Hepatocyte (in vitro differentiated cells): ENCODE results near the gene GSAP.
"Not testable (repeated sequence)": the region's sequence is repeated elsewhere in the genome, so short reads cannot be mapped to it uniquely, and the experiment has no call there.

ENCODE experiments used
- CTCF ChIP-seq: fragments of 200-600 bp; sonication (generic); IDR thresholded peaks from 2 replicates; pipeline ENCODE4 v1.5.1; 2016; ENCODE audit warnings: antibody characterized with exemption, mild to moderate bottlenecking; ENCODE audit not compliant: poor library complexity
- EZH2 ChIP-seq: fragments of 200-600 bp; sonication (generic); IDR thresholded peaks from 2 replicates; pipeline ENCODE4 v1.6.1; 2016; ENCODE audit warnings: antibody characterized with exemption, mild to moderate bottlenecking, borderline replicate concordance
- EZH2phosphoT487 ChIP-seq: fragments of 200-600 bp; sonication (generic); IDR thresholded peaks from one replicate; pipeline ENCODE4 v1.6.1; 2018; ENCODE audit warnings: antibody characterized with exemption, mild to moderate bottlenecking, low read depth, moderate library complexity; ENCODE audit not compliant: unreplicated experiment, severe bottlenecking

GRCh38 chr7:77275663-77276062 lies 140.5 kb downstream of the GSAP start:
- TF ChIP-seq CTCF, EZH2, EZH2phosphoT487: not testable (repeated sequence)
